RCC 7860 (cell line): ENCODE measurements around the gene DPF3.
A peak's percentile ranks its signal among the peaks of the same experiment; 100 is the strongest.

Source experiments
- DNase-seq: peaks from one replicate; pipeline ENCODE4 v3.0.0-alpha.2; 2015; ENCODE audit warnings: low spot score
- FAIRE-seq: peaks from 2 replicates; lab custom pipeline; 2012; peaks lifted over from hg19 to GRCh38; lab: Jason Lieb, UNC

The DPF3 gene

GRCh38 chr14:72745546-72745945 is 148.4 kb downstream of the DPF3 start:
- peak; percentile 15 for DNase-seq

GRCh38 chr14:72744416-72745120 is 149.3 kb downstream of the DPF3 start:
- DNase-seq (no peak), FAIRE-seq (no peak)

More at GRCh38 chr14:72745546-72745945, 148.4 kb downstream of the DPF3 start:
- FAIRE-seq, result no peak

GRCh38 chr14:72743626-72744025 is 150.3 kb downstream of the DPF3 start:
- no peak for DNase-seq
- no peak for FAIRE-seq

GRCh38 chr14:72742838-72743195 is 151.1 kb downstream of the DPF3 start:
- FAIRE-seq (no peak), DNase-seq (no peak)

GRCh38 chr14:72742118-72742837 is 151.6 kb downstream of the DPF3 start:
- no peak for FAIRE-seq
- no peak for DNase-seq

GRCh38 chr14:72741826-72742117 is 152.1 kb downstream of the DPF3 start:
- FAIRE-seq (no peak), DNase-seq (no peak)

GRCh38 chr14:72740966-72741825 is 152.7 kb downstream of the DPF3 start:
- DNase-seq (no peak), FAIRE-seq (no peak)

GRCh38 chr14:72740504-72740961 is 153.4 kb downstream of the DPF3 start:
- no peak for FAIRE-seq

GRCh38 chr14:72739446-72740405 is 154.2 kb downstream of the DPF3 start:
- DNase-seq (no peak), FAIRE-seq (no peak)

More at GRCh38 chr14:72740504-72740961, 153.4 kb downstream of the DPF3 start:
- DNase-seq, result no peak

GRCh38 chr14:72738161-72738611 is 155.7 kb downstream of the DPF3 start:
- no peak for DNase-seq
- no peak for FAIRE-seq

- FAIRE-seq, result no peak
Observed at GRCh38 chr14:72737560-72737943, 156.3 kb downstream of the DPF3 start.

GRCh38 chr14:72736786-72737559 is 156.9 kb downstream of the DPF3 start:
- FAIRE-seq (no peak), DNase-seq (no peak)

More at GRCh38 chr14:72737560-72737943, 156.3 kb downstream of the DPF3 start:
- no peak for DNase-seq

GRCh38 chr14:72736308-72736707 is 157.6 kb downstream of the DPF3 start:
- no peak for DNase-seq
- FAIRE-seq, result no peak

GRCh38 chr14:72732022-72732780 is 161.7 kb downstream of the DPF3 start:
- DNase-seq (no peak), FAIRE-seq (no peak)

GRCh38 chr14:72731252-72732020 is 162.5 kb downstream of the DPF3 start:
- DNase-seq, result no peak
- no peak for FAIRE-seq

- FAIRE-seq, result no peak
Observed at GRCh38 chr14:72730468-72730867, 163.4 kb downstream of the DPF3 start.

GRCh38 chr14:72726444-72726843 is 167.5 kb downstream of the DPF3 start:
- FAIRE-seq, result no peak

More at GRCh38 chr14:72730468-72730867, 163.4 kb downstream of the DPF3 start:
- DNase-seq, result no peak

More at GRCh38 chr14:72726444-72726843, 167.5 kb downstream of the DPF3 start:
- DNase-seq, result no peak
